HG03064 (cell line): ENCODE results near the gene WDR7.

Source experiments
- ATAC-seq: cut with Tn5 transposase; IDR thresholded peaks from one replicate; pipeline ENCODE4 v1.9.1; 2021; ENCODE audit warnings: low read depth; ENCODE audit not compliant: unreplicated experiment

Gene WDR7

DNA sequence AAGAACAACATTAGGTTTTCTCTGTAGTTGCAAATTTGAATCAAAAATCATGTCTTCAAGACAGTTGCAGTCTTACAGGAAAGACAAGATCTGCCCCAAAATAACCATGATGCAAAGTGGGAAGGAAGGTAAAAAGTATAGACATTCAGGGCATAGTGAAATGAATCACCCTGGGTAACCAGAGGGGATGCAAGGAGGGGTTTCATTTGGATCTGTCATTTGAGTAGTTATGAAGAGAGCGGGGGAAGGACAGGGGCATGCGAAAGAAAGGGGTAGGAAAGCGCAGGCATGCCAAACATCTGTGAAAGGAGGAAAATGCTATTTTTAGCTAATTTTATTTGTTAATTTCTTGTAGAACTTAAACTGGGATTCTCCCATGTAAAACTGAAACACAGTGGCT is 276.6 kb downstream of the WDR7 start:
- no peak for ATAC-seq

DNA sequence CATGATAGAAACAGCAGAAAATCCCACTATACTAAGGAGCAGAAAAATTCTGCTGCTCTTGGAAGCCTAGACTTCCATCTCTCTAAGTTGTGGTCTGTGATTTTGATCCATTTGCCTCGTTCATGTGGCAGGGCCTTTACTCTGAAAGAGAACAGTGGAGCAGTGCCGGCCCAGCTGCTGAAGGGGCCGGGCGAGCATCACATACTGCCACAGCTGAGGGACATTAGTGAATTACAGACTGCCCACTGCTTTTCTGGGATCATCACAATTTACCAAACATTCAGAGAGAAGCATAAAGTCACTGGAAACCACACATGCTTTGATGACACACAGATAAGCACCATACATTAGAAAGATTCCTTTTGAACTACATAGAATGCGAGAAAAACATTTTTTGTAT is 278.7 kb downstream of the WDR7 start:
- ATAC-seq: no peak

DNA sequence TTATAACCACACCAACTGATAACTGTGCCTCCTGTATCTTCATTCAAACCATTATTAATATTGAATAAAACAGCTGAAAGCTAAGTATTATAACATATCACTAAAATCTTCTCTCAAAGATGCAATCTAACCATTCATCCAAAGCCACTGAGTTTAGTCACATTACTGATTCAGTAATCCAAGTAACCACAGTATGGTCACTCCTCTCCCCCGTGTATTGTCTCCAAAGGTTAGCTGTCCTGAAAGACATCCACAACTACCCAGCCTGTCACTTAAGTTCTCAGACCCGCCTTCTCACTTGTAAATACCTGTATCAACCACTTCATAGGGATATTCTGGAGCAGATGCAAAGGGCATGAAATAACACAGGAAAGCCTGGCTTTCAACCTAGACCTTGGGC is 282.3 kb downstream of the WDR7 start:
- no peak for ATAC-seq

DNA sequence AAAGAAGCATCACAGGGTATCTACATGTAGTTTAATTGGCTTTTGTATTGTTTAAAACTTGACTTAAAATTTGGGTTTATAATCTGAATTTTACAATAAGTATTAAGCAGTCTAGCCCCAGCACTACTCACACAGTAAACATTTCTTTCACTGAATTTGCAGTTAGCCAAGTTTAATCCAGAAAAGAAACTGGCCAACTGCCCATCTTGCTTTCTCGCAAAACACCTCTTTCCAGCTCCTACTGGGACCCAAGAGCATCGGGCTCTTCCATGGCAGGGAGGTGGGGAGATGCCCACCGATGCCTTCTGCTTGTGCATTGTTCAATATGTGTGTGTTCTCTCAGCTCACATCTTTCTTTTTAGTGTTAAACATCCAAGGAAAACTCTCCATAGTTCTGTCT is 283.0 kb downstream of the WDR7 start:
- no peak for ATAC-seq

DNA sequence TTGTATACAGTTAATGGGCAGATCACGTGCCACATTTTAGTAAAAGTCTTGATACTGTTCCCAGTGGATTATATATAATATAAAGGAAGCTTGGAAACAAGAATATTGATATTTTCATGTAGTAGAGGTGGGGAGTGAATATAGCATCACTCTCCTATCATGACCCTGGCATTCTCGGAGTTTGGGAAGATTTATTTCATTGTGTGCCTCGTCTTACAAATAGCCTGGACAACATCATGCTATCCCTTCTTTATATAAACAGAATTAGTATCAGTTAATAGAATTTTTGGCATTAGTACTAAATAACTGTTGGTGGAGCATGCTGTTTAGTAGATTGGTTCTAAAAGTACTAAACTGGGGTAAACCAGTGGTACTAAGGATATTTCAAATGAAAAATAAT is 283.7 kb downstream of the WDR7 start:
- ATAC-seq: no peak

DNA sequence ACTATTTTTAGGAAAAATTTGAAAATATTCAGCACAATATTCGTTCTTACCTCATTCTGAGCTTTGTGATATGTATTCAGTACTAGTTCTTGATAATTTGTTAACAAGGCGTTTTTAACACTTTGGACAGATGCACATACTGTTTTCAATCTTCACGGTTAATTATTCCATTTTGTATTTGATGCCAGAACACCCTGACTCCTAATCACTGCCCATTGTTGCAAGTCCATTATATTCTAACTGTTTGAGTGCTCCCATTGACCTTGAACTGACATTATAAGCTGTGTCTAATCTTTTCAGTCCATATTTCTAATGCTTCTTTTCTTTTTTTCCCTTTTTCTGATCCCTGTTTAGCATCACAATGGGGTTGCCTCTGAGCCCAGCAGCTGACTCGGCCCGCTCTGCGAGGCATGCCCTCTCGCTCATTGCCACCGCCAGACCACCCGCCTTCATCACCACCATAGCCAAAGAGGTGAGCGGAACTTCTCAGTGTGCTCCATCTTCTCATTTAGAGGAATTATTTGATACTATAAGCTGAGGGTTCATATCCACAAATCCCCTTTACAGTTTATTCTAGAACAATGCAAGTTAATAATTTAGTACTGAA is 284.4 kb downstream of the WDR7 start:
- ATAC-seq: no peak

DNA sequence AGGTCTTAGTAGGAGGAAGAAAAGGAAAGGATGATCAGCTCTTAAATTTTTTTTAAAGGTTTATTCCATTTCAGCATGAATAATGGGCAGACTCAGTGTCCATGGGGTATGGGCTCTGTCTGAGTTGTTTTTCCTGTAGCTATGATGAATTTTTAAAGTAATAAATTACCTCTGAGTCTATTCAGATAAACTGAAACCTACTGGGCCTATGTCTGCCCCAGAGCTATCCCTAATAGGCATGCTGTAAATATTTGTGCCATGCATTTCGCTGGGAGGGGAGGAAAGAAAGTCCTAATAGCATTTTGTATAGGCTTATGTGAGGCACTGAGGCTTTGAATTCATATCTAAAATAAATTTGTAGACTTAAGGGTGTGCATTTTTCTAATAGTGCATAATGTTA is 285.3 kb downstream of the WDR7 start:
- ATAC-seq: no peak

DNA sequence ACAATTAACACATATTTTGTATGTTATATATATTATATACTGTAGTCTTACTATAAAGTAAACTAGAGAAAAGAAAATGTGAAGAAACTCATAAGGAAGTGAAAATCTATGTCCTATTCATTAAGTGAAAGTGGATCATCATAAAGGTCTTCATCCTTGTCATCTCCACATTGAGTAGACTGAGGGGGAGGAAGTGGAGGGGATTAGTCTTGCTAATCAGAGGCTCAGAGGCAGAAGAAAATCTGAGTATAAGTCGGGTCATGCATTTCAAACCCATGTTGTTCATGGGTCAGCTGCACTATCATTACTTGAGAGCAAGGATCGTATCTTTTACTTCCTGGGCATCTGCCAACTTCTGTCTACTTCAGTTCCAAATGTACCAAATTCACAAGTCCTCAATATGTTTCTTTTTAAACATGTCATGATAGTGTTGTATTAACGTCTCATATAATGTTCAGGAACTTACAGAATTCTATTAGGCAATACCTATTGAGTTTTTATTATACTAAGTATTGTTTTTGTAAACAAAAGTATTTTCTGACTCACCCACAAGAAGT is 286.8 kb downstream of the WDR7 start:
- ATAC-seq: no peak

DNA sequence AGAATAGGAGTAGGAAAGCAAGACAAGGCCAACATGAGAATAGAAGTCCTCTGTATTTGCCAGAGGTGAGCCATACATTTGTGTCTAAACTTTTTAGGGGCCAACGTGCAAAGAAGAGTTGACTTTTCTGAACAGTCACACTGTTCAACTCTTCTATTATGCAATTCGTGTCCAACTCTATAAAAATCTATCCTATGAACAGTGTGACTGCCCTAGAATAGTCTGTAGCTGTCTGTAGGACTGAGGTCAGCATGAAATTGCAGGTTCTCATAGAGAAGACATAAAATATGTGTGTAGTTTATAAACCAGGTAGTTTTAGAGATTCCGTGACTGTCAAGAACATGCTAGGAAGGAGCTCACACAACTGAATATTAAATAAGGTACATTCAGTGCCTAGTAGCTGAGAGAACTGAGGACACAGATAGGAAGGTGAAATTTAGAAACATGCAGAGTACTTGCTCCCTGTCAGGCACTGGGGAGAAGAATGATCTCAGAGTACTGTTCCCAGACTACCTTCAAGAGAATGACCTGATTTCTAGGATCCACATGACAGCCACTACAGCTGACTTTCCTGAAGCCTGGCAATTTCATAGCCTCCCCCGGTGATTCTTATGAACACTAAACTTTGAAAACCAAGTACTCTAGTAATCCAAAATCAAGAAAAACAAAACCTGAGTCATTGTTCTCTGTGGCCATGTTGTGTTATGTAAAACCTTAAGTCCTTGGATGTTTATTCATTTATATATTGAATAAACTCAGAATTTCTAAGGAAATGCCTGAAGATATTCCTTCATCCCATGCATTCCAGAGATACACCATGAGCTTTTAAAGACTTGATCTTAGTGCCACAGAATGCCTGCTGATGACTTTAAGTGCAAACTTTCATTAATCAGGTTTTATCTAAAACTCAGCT is 294.3 kb downstream of the WDR7 start:
- no peak for ATAC-seq

DNA sequence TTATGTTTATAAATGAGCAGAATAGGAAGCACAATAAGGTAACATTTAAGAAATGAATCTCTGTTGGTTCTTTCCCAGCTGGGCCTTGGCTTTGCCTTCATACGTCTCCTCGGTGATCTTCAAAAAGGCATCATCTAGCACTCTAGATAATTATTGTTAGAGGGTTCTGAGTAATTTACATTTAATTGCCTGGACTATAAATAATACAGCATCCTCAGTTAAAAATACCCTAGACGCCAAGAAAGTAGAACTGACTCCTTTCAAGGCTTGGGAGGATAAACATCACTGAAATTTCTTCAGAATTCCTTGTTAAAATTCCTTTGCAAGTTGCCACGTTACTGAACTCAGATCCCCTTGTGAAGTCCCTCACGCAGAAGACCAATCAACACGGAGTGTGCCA is 296.1 kb downstream of the WDR7 start:
- no peak for ATAC-seq

DNA sequence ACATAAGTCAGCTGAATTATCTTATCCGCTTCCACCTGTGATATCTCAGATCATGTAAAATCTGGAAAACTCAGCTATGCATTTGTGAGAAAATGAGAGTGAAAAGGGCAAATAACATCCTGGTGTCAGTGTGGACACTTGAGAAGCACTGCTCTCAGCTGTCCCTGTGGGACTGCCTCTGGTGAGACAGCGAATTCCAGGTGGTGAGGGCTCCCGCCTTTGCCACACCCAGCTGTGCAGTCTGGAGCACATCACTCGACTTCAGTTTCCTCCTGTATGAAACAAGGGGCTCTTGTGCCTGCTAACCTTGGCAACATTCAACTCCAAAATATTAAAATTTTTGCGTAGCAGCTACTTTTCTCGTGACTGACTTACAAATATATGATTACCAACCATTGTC is 300.9 kb downstream of the WDR7 start:
- no peak for ATAC-seq

DNA sequence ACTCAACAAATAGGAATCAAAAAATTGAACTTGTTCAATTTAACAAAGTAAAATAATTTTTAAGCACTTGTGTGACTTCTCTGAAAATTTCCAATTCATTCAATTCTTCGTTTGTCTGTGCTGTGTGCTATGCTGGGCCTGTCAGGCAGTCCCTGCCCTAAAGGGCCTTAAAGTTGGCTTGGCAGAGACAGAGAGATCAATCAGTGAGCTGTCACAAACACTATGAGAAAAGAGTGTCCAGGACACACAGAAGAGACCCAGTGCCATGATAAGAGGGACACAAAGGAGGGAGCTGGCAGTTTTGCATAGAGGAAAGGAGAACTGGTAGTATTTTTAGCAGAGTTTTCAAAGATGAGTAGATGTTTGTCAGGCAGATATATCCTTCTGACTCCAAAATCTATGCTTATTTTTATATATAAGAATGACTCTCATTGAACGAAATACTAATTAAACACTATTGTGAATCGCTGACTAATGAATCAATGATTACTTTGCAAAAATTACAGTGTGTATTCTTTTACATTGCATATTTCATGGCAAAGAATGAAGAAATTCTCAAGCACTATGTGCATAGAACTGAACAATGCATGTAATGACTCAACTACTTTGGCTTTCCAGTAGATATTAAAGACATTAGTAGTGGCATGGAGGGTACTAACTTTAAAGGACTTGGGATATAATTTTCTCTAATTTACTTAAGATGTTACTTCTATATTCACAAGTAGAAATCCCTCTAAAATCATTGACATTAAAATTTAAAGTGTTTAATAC is 302.5 kb downstream of the WDR7 start:
- no peak for ATAC-seq

DNA sequence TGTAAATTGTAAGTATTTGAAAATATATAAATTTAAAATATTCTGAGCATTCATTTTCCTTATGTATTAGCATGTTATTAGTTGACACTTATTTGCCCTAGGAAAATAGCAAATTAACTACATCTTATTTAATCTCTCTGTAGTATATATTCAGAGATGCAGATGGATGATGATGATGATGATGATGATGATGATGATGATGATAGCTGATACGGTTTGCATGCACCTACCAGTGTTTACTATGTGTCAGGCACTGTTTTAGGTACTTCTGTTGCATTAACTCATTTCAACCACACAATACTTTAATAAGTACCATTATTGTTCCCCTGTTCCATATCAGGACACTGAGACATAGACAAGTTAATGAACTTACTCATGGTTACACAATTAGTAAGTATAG is 304.3 kb downstream of the WDR7 start:
- ATAC-seq: no peak

DNA sequence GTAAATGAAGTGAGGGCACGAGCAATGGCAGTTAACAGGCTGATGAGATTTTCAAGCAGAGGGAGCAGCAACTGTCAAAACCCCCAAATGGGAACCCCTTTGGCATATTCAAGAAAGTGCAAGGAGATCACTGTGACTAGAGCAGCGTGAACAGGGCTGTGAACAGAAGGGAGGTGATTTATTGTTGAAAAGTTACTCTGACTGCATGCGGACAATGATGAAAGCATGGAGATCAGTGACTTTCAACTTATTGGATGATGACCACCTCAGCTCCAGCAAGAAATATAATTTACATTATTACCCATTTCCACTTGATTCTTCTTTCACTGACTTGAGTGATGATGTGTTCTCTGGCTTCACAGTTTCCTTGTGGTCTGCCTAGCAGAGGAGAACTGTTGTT is 308.0 kb downstream of the WDR7 start:
- ATAC-seq: no peak

DNA sequence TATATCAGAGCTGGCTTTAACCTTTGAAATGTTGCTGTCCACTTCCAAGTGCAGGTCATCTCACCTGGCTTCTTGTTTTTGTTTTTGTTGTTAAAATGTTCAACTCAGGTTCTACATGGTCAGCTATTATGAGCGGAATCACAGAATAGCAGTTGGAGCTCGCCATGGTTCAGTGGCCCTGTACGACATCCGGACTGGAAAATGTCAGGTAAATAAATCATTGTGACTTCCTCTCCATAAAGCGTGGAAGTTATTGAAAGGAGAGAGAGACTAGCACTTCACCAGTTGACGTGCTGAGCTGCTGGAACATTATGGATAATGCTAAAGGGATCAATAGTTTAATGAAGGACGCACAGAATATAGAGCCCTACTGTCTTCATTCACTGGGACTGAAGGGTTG is 311.2 kb downstream of the WDR7 start:
- ATAC-seq: no peak

DNA sequence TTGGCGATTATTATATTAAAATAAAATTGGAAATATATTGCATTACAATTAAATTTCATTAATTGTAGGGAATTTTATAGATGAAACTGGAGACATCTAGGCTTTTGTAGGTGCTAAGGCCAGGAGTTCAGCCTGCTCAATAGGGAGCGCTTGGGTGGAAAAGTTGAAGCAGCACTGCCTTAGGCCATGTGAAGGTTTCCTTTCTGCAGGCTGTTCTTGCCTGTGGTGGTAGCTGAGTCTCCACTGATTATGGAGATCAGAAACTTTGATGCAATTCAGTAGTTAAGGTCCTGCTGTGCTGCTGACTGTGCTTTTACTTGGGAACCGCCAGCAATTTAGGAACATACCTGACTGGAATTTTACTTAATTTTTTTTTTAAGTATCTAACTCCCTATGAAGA is 315.9 kb downstream of the WDR7 start:
- ATAC-seq: no peak

DNA sequence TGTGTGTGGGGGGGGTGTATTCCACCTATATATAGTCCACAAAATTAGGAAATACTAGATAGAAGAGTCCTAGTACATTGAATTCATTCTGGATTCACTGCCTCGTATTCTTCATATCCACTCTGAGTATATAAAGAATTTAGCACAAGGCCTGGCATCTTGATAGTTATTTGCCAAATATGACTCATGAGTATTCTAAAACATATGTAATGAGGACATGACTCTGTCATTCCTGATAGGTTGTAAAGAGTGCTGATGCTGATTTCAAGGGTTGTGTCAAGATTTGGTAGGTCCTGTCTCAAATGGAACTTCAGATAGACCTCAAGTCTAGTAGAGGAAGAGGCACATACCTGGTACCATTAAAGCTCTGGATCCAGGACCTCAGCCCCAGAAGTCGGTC is 322.3 kb downstream of the WDR7 start:
- ATAC-seq: no peak

DNA sequence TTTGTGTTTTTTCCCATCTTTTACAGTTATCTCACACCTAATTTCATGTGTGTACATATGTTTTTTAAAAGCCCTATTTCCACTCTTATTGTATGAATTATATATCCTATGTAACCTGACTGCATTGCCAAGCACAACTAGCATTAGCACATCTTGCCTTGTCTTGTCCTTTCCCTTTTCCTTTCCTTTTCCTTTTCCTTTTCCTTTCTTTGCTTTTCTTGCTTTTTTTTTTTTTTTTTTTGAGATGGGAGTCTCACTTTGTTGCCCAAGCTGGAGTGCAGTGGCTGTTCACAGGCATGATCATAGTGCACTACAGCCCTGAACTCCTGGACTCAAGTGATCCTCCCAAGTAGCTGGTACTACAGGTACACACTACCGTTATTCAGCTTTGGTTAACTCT is 323.0 kb downstream of the WDR7 start:
- no peak for ATAC-seq

DNA sequence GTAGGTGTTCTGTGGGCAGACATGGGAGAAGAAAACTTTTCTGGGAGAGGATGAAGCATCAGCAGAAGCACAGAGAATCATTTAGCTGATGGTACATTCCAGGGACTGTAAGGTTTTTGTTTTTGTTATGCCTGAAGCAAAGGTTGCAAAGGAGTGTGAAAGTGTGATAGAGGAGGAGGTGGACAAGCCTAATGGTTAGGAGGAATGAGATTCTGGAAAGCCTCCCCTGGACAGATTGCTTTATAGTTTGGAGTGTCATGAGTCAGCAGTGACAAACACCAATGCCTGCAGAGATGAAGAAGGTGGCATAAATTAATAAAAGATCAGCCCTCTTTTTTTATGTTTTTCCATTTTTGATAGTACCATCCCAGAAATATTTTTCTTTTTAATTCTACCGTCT is 324.1 kb downstream of the WDR7 start:
- ATAC-seq: no peak

DNA sequence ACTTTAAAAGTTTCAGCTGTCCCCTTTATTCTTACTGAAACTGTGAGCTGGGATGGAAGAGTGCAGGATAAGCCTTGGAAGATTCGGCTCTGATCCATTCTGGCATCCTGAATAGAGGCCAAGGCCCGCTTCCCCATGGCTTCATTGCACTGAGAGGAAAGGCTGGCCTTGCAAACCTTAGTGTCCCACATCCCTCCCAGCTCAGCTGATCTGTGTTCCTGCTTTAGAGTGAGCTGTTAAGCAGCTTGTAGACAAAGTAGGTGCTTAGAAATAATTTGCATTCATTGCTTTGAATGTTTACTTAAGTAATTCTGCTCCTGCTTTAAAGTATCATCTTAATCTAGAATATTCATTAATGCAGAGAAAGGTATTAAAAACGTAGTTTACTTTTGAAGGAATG is 326.1 kb downstream of the WDR7 start:
- no peak for ATAC-seq

DNA sequence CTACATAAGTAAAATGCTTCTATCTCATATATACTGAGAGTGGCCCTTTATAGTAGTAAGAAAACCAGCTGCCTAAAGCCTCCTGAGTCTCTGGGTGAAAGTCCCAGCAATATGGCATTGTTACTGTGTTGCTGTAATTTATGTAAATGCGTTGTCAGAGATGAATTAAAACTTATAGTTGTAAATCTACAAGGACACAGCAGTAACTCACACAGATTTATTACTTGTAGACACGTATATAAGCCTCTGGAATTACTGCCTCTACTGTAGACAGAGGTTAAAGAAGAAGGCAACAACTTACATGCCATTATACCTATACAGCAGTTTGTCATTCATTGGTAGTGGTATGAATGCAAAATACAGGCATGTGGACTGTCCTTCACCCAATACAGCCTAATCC is 326.6 kb downstream of the WDR7 start:
- no peak for ATAC-seq
